HEK293 (cell line): ENCODE measurements around the gene C1RL.

Experiments used
- CTCF ChIA-PET: fragments of 350-600 bp; formaldehyde crosslinking; extraction: SDS; loops from one replicate; lab custom pipeline; 2021; ENCODE audit warnings: antibody characterized with exemption; lab: Yijun Ruan, JAX
- POLR2A ChIA-PET: fragments of 300-600 bp; formaldehyde crosslinking; extraction: SDS; loops from one replicate; lab custom pipeline; 2020; ENCODE audit warnings: antibody characterized with exemption, inconsistent platforms; lab: Yijun Ruan, JAX
- H3K27ac ChIP-seq: fragments of 200-500 bp; sonication (Bioruptor generic); 2 replicates; pipeline ENCODE4 v1.5.1; 2014; ENCODE audit warnings: low read depth, low read length, control low read depth, inconsistent platforms; ENCODE audit errors: extremely low read depth
- H3K36me3 ChIP-seq, 2 experiments: fragments of 200-500 bp in 1 of 2; sonication (Bioruptor generic) in 1 of 2; 1 replicate in 1 of 2; 2 replicates in 1 of 2; pipeline ENCODE4 v1.5.1; 2014 to 2017; ENCODE audit warnings: inconsistent platforms in 2 of 2, low read length in 2 of 2; ENCODE audit not compliant: control insufficient read depth in 2 of 2, insufficient read depth in 1 of 2
- H3K4me1 ChIP-seq: fragments of 200-500 bp; sonication (Bioruptor generic); 2 replicates; pipeline ENCODE4 v1.5.1; 2014; ENCODE audit warnings: mild to moderate bottlenecking, low read length, inconsistent platforms; ENCODE audit not compliant: control insufficient read depth, insufficient read depth
- H3K4me3 ChIP-seq: 2 replicates; pipeline ENCODE4 v1.5.1; 2011; ENCODE audit warnings: low read depth, mild to moderate bottlenecking, control low read depth, low read length, moderate library complexity
- H3K9me3 ChIP-seq: fragments of 200-500 bp; sonication (Bioruptor generic); 2 replicates; pipeline ENCODE4 v1.5.1; 2014; ENCODE audit warnings: low read depth, low read length, inconsistent platforms; ENCODE audit not compliant: control insufficient read depth, insufficient read depth
- EGR2 ChIP-seq: fragments of 450-650 bp; formaldehyde crosslinking; IDR thresholded peaks from 2 replicates; pipeline ENCODE4 v1.5.1; 2016; ENCODE audit warnings: low read depth, missing biosample characterization, missing genetic modification characterization
- ZFHX2 ChIP-seq: fragments of 450-650 bp; formaldehyde crosslinking; conservative IDR thresholded peaks from 2 replicates; pipeline ENCODE4 v1.5.1; 2016; ENCODE audit warnings: missing biosample characterization, missing genetic modification characterization
- ZNF248 ChIP-seq: fragments of 450-650 bp; formaldehyde crosslinking; IDR thresholded peaks from 2 replicates; pipeline ENCODE4 v1.5.1; 2017; ENCODE audit warnings: missing biosample characterization, missing genetic modification characterization
- ZNF624 ChIP-seq: fragments of 450-650 bp; formaldehyde crosslinking; IDR thresholded peaks from 2 replicates; pipeline ENCODE4 v1.5.1; 2017; ENCODE audit warnings: missing biosample characterization, missing genetic modification characterization
- ZNF677 ChIP-seq: fragments of 450-650 bp; IDR thresholded peaks from 2 replicates; pipeline ENCODE4 v1.5.0; 2018; ENCODE audit warnings: missing biosample characterization, mild to moderate bottlenecking, missing genetic modification characterization, moderate library complexity
- ZNF791 ChIP-seq: fragments of 450-650 bp; formaldehyde crosslinking; IDR thresholded peaks from 2 replicates; pipeline ENCODE4 v1.5.1; 2016; ENCODE audit warnings: missing biosample characterization, missing genetic modification characterization
- ZNF792 ChIP-seq: fragments of 450-650 bp; formaldehyde crosslinking; IDR thresholded peaks from 2 replicates; pipeline ENCODE4 v1.5.1; 2016; ENCODE audit warnings: missing biosample characterization, missing genetic modification characterization
- ZNF843 ChIP-seq: fragments of 450-650 bp; formaldehyde crosslinking; IDR thresholded peaks from 2 replicates; pipeline ENCODE4 v1.5.1; 2016; ENCODE audit warnings: missing biosample characterization, missing genetic modification characterization
- TF ChIP-seq, protein P1 (sequence below): fragments of 450-650 bp; formaldehyde crosslinking; conservative IDR thresholded peaks from 2 replicates; pipeline ENCODE4 v1.5.1; 2016; ENCODE audit warnings: low read depth, missing biosample characterization, missing genetic modification characterization
- TF ChIP-seq, protein P2 (sequence below): fragments of 450-650 bp; formaldehyde crosslinking; IDR thresholded peaks from 2 replicates; pipeline ENCODE4 v1.5.1; 2016; ENCODE audit warnings: missing biosample characterization, missing genetic modification characterization
- TF ChIP-seq, protein P3 (sequence below): fragments of 450-650 bp; formaldehyde crosslinking; IDR thresholded peaks from 2 replicates; pipeline ENCODE4 v1.5.1; 2016; ENCODE audit warnings: missing biosample characterization, missing genetic modification characterization
- TF ChIP-seq, protein P4 (sequence below): fragments of 450-650 bp; formaldehyde crosslinking; IDR thresholded peaks from 2 replicates; pipeline ENCODE4 v1.5.1; 2016; ENCODE audit warnings: missing biosample characterization, missing genetic modification characterization

C1RL gene

DNA sequence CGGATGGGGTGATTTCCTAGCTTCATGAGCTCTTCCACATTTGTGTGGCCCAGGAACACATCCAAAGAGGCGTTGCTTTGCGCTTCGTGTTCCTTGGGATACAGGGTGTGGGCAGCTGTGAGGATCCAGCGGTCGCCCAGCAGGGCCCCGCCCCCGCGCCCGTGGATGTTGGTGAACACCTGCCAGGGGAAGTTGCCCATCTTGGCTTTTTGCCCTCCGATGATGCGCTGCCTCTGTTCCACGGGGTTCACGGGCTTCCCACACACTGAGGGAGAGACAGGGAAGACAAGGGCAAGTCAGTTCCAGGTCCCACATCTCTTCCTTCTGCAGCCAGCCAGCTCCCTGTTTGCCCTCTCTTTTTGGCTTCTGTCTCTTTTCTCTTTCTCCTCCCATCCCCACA is 28.0 kb downstream of the C1RL start:
- Histone ChIP-seq H3K9me3 (no peaks in the 10 kb centered on the region), H3K27ac (no peak overlapping the region), H3K4me3 (no peak overlapping the region), H3K36me3 (peaks cover 0 to 16% of the 10 kb centered on the region in 2 experiments; a peak in 2 of 3 replicates), H3K4me1 (no peaks in the 10 kb centered on the region)
- no peak for TF ChIP-seq ZNF677
- peak; percentile 68 for TF ChIP-seq ZFHX2 (tag by site-specific recombination)
- TF ChIP-seq EGR2 (tag by site-specific recombination): peak; percentile 64
- POLR2A ChIA-PET: no interaction called here
- CTCF ChIA-PET: interaction anchor here (0.9 kb wide), 1 partner anchor 52 kb away, joined by 3 read pairs; no protein-coding TSS in a partner anchor

DNA sequence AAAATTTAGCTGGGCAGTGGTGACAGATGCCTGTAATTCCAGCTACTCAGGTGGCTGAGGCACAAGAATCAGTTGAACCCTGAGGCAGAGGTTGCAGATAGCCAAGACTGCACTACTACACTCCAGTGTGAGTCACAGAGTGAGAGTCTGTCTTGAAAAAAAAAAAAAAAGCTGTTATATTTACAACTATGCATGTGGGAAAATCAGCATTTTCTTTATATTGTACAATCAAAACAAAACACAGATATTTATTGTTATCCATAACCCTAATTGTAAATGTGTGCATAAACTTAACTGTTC is 29.2 kb downstream of the C1RL start:
- TF ChIP-seq ZNF791 (tag by site-specific recombination): no peak
- TF ChIP-seq, protein P1, sequence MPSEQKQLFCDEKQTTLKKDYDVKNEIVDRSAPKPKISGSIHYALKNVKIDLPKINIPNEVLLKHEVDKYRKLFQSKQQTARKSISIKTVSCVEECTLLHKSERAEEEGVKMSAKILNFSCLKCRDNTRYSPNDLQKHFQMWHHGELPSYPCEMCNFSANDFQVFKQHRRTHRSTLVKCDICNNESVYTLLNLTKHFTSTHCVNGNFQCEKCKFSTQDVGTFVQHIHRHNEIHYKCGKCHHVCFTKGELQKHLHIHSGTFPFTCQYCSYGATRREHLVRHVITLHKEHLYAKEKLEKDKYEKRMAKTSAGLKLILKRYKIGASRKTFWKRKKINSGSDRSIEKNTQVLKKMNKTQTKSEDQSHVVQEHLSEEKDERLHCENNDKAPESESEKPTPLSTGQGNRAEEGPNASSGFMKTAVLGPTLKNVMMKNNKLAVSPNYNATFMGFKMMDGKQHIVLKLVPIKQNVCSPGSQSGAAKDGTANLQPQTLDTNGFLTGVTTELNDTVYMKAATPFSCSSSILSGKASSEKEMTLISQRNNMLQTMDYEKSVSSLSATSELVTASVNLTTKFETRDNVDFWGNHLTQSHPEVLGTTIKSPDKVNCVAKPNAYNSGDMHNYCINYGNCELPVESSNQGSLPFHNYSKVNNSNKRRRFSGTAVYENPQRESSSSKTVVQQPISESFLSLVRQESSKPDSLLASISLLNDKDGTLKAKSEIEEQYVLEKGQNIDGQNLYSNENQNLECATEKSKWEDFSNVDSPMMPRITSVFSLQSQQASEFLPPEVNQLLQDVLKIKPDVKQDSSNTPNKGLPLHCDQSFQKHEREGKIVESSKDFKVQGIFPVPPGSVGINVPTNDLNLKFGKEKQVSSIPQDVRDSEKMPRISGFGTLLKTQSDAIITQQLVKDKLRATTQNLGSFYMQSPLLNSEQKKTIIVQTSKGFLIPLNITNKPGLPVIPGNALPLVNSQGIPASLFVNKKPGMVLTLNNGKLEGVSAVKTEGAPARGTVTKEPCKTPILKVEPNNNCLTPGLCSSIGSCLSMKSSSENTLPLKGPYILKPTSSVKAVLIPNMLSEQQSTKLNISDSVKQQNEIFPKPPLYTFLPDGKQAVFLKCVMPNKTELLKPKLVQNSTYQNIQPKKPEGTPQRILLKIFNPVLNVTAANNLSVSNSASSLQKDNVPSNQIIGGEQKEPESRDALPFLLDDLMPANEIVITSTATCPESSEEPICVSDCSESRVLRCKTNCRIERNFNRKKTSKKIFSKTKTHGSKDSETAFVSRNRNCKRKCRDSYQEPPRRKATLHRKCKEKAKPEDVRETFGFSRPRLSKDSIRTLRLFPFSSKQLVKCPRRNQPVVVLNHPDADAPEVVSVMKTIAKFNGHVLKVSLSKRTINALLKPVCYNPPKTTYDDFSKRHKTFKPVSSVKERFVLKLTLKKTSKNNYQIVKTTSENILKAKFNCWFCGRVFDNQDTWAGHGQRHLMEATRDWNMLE (tag by site-specific recombination): no peak
- Histone ChIP-seq H3K4me1 (no peaks in the 10 kb centered on the region), H3K27ac (no peak overlapping the region), H3K36me3 (peaks cover 0 to 10% of the 10 kb centered on the region in 2 experiments; a peak in 2 of 3 replicates), H3K4me3 (no peak overlapping the region), H3K9me3 (no peaks in the 10 kb centered on the region)
- ChIA-PET CTCF (interaction anchor here (0.6 to 1.4 kb wide), 3 partner anchors 8 to 61 kb away, joined by 3 to 4 read pairs (median 4); partner anchors contain the start of genes C1R and LPCAT3), POLR2A (no interaction called here)

DNA sequence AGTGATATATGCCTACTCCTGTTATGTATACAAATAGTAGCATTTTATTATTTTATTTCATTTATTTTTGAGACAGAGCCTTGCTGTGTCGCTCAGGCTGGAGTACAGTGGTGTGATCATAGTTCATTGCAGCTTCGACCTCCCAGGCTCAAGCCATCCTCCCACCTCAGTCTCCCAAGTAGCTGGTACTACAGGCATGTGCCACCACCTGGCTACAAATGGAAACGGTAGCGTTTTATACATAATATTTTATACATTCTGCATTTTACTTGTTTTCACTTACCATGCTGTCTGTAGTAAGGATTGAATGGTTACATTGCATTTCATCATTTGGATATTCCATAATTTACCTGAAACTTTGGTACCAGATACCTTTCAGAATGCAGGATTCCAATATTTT is 30.9 kb downstream of the C1RL start:
- no peaks in the 10 kb centered on the region for H3K4me1 ChIP-seq
- peaks cover 0 to 3% of the 10 kb centered on the region in 2 experiments; a peak in 2 of 3 replicates for H3K36me3 ChIP-seq
- TF ChIP-seq ZNF792 (tag by site-specific recombination): no peak
- TF ChIP-seq, protein P2, sequence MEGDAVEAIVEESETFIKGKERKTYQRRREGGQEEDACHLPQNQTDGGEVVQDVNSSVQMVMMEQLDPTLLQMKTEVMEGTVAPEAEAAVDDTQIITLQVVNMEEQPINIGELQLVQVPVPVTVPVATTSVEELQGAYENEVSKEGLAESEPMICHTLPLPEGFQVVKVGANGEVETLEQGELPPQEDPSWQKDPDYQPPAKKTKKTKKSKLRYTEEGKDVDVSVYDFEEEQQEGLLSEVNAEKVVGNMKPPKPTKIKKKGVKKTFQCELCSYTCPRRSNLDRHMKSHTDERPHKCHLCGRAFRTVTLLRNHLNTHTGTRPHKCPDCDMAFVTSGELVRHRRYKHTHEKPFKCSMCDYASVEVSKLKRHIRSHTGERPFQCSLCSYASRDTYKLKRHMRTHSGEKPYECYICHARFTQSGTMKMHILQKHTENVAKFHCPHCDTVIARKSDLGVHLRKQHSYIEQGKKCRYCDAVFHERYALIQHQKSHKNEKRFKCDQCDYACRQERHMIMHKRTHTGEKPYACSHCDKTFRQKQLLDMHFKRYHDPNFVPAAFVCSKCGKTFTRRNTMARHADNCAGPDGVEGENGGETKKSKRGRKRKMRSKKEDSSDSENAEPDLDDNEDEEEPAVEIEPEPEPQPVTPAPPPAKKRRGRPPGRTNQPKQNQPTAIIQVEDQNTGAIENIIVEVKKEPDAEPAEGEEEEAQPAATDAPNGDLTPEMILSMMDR: 0 out of 2 replicates have a peak, but pooled peaks have one; percentile 7
- H3K27ac ChIP-seq: no peak overlapping the region
- no peaks in the 10 kb centered on the region for H3K9me3 ChIP-seq
- CTCF ChIA-PET: no interaction called here
- no peak overlapping the region for H3K4me3 ChIP-seq
- POLR2A ChIA-PET: no interaction called here

DNA sequence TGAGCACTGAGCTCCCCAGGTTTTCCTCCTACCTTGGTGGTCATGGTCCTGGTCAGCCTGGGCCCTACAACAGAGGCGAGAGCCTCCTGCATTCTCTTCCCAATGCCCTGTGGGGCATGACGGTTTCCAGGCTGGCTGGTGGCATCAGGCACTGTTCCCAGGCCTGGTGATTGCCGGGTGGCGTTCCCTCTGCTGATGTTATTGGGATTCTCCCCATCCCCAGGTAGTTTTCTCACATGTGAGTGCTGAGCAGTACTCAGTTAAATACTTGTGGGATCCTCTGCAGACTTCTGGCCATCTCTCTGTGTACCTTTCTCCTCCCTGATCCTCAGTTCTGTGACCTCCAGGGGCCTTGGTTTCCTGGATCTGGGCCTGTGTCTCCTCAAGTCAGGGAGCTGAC is 32.5 kb downstream of the C1RL start:
- CTCF ChIA-PET: interaction anchor here (0.5 kb wide), 1 partner anchor 10 kb away, joined by 3 read pairs; no protein-coding TSS in a partner anchor
- H3K9me3 ChIP-seq: no peaks in the 10 kb centered on the region
- POLR2A ChIA-PET: no interaction called here
- H3K36me3 ChIP-seq: no peaks in the 10 kb centered on the region
- no peak overlapping the region for H3K27ac ChIP-seq
- H3K4me1 ChIP-seq: no peaks in the 10 kb centered on the region
- H3K4me3 ChIP-seq: no peak overlapping the region
- TF ChIP-seq, protein P3, sequence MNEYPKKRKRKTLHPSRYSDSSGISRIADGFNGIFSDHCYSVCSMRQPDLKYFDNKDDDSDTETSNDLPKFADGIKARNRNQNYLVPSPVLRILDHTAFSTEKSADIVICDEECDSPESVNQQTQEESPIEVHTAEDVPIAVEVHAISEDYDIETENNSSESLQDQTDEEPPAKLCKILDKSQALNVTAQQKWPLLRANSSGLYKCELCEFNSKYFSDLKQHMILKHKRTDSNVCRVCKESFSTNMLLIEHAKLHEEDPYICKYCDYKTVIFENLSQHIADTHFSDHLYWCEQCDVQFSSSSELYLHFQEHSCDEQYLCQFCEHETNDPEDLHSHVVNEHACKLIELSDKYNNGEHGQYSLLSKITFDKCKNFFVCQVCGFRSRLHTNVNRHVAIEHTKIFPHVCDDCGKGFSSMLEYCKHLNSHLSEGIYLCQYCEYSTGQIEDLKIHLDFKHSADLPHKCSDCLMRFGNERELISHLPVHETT (tag by site-specific recombination): no peak
- TF ChIP-seq, protein P4, sequence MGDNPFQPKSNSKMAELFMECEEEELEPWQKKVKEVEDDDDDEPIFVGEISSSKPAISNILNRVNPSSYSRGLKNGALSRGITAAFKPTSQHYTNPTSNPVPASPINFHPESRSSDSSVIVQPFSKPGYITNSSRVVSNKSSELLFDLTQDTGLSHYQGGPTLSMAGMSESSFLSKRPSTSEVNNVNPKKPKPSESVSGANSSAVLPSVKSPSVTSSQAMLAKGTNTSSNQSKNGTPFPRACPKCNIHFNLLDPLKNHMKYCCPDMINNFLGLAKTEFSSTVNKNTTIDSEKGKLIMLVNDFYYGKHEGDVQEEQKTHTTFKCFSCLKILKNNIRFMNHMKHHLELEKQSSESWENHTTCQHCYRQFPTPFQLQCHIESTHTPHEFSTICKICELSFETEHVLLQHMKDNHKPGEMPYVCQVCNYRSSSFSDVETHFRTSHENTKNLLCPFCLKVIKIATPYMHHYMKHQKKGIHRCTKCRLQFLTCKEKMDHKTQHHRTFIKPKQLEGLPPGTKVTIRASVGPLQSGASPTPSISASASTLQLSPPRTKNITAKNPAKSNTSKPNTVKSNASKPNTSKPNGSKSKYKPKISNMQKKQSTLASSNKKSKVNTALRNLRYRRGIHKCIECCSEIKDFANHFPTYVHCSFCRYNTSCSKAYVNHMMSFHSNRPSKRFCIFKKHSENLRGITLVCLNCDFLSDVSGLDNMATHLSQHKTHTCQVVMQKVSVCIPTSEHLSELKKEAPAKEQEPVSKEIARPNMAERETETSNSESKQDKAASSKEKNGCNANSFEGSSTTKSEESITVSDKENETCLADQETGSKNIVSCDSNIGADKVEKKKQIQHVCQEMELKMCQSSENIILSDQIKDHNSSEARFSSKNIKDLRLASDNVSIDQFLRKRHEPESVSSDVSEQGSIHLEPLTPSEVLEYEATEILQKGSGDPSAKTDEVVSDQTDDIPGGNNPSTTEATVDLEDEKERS: no peak
- TF ChIP-seq ZNF624 (tag by site-specific recombination) (no peak), ZNF248 (tag by site-specific recombination) (no peak), ZNF843 (tag by site-specific recombination) (no peak)
